Activated naive CD8-positive, alpha-beta T cell treated with anti-CD3 and anti-CD28 coated beads, Interleukin-2, amount 50 U/mL, for 16 hours (primary cell): Measurements from ENCODE around the gene MYO7B.

Experiments
- DNase-seq: peaks from one replicate; pipeline ENCODE4 v3.0.0-alpha.2; 2020; ENCODE audit warnings: low read depth, low spot score

The MYO7B gene

DNA sequence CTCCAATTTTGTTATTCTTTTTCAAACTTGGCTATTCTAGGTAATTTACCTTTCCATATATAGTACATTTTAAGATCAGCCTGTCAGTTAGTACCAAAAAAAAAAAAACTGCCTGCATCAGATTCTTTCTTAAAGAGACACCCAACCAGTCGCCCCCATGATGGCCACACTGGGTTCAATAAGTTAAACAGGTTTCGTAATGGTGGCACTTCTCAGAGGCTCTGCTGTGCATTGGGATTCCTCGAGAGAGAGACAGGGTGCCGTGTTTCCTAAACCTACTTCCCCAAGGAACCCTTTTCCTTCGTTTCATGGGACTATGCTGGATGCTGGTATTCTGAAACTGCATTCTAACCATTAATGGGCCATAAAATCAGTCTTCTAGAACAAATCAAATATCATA, 37.4 kb downstream of the MYO7B start:
- DNase-seq = no peak

DNA sequence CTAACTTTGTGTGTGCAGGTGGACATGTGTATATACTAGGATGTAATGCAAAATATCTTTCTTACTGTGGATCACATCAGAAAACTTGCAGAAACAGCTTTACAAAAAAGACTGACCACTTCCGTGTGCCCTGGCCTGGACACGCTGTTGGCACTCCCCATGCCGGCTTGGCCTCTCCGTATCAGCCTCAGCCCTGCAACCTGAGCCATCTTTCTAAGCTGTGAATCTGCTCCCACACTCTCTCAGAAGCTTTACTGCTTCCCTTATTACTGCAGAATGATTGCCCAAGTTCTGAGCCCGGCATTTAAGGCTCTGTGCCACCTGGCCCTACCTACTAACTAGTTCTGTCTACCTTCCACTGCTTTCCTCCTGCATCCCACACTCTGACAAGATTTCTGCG, 37.8 kb downstream of the MYO7B start:
- DNase-seq = no peak

DNA sequence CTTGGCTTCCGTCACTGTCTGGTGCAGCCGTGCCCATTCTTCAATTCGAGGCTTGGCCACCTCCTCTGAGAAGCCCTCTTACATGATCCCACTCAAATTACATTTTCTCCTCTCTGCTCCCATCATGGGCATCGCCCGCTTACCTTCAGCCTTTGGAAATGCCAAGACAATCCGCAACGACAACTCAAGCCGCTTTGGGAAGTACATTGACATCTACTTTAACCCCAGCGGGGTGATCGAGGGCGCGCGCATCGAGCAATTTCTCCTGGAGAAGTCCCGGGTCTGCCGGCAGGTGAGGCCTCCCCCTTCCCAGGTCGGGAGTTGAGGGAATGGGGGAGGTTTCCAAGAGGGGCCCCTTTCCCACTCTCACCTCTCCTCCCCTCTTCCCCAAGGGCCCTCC, 38.3 kb downstream of the MYO7B start:
- no peak for DNase-seq

DNA sequence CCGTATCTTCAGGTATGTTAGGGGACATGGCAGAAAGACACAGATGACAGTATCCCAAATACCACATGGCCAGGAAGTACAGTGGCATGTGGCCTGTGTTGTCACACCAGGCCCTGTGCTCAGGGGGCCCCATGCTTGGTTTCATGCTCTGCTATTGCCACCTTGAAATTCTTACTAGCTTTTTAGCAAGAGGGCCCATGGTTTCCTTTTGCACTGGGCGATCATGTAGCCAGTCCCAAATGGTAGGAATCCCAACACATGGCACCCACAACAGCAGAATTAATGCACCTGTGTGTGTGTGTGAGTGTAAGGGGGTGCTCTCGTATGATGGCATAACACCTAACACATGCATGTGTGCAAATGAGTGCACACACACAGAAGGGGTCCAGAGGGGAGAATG, 39.2 kb downstream of the MYO7B start:
- no peak for DNase-seq

DNA sequence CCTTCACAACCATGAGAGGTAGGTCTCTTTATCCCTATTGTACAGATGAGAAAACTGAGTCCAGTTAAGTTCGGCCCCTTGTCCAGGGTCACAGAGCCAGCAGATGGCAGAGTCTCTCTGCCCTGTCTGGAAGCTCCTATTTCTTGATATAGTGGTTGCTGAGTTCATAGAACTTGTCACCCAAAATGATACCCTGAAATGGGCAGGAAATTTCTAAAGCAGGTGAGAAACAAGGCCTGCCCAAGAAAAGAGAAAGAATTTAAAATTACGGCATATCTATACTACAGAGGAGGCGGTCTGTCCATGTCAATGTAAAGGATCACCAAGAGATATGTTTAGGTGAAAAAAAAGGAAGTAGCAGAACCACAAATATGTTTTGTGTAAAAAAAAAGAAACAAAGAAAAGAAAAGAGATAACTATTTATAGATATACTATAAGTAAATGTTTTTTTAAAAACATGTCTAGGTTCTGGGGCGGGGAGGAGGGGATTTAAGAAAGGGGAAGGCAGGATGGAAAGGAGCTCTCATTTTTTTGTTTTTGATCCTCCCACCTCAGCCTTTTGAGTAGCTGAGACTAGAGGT, 39.8 kb downstream of the MYO7B start:
- DNase-seq = no peak

DNA sequence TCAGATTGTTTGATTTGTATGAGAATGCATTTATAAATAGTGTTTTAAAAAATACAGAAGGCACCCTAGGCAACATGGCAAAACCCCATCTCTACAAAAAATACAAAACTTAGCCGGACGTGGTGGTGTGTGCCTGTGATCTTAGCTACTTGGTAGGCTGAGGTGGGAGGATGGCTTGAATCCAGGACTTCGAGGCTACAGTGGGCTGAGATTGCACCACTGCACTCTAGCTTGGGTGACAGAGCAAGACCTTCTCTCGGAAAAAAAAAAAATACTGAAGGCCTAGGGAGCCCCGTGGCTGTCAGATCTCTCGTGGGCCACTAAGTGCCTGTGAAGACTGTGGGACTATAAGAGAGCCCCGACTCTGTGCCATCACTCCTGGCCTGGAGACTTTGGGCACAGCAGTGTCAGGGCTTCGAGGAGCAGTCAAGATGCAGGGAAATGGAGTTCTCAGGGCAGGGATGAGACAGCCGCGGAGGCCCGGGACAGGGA, 40.5 kb downstream of the MYO7B start:
- no peak for DNase-seq

DNA sequence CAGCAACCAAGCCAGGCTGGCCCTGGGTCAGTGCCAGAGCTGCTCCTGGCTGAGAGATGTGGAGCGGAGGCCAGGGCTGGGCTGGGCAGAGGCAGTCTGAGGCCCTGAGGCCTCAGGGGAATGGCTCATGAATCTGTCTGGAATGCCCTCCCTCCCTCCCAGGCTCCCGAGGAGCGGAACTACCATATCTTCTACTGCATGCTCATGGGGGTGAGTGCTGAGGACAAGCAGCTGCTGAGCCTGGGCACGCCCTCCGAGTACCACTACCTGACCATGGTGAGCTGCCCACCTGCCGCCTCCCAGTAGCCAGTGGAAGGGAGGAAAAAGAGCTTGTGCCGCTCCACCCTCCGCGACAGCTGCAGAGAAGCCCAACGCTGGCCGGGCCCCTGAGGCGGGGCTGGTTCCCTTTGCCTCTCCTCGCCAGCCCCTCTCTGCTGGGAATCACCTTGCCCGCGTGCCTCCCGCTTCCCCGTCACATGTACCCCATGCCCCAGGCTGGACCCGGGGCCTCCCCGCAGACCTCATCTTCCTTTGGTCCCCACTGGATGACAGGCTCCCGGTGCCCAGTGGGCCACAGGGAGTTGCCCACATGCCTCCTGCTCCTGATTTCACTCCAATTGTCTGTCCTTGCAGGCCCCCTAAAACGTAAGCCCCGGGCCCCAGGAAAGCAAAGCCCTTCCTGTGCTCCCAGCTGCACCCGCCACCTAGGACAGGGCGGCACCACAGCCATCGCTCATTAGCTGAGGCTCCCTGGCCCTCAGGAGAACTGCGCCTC, 41.1 kb downstream of the MYO7B start:
- DNase-seq = no peak

DNA sequence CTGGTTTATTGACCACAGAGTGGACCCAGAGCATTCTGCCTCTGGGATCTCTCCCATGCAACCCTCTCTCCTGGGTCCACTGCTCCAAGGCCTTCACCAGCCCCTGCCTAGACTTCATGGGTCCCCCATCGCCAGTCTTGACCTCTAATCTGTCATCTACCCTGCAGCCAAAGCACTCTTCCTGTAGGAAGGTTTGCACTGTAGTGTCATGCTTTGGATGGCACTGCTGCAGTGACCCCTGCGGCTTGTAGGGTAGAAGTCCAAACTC, 41.7 kb downstream of the MYO7B start:
- DNase-seq = no peak

DNA sequence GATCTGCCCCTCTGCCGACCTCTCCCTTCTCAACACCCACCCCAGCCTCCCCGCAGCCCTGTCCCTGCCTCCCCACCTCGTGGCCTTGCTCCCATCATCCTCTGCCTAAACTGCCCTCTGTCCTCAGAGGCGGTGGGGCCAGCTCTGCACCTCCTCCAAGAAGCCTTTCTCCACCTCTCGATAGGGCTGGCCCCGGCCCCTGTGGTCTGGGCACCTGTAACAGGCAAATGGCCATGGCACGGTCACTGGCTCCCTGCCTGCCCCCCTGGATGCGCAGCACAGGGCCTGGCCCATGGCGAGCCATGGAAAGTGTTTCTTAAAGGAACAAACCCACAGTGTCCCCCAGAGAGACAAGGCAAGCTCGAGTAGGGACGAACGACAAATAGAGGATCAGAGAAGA, 42.0 kb downstream of the MYO7B start:
- DNase-seq = no peak

DNA sequence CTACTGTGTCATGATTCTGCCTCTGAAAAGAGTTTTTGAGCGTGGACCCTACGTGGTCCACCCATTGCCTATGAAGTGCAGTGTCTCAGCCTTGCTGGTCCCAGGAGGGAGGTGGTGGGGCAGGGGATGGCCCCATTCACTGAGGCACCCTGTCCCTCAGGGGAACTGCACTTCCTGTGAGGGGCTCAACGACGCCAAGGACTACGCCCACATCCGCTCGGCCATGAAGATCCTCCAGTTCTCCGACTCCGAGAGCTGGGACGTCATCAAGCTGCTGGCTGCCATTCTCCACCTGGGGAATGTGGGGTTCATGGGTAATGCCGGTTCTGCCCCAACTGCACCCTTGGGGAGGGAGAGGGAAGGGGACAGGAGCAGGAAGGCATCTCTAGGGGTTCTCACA, 42.5 kb downstream of the MYO7B start:
- DNase-seq = no peak

DNA sequence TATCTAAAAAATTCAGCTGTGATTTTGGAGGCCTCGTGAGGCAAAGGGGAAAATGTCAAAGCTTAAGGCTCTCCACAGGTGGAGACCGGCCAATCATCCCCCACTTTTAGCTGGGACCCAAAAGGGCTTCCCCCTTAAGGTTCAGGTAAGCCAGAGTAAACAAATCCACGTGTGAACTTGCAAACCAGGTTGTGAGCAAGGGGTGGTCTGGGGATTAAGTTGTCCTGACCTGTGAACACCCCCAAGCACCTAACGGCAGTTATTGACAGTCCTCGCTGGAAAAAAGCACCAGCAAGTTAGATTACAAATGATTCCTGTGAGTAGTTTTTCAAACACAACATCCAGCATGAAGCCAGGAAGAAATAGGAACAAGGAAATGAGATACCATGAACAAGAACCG, 42.9 kb downstream of the MYO7B start:
- no peak for DNase-seq

DNA sequence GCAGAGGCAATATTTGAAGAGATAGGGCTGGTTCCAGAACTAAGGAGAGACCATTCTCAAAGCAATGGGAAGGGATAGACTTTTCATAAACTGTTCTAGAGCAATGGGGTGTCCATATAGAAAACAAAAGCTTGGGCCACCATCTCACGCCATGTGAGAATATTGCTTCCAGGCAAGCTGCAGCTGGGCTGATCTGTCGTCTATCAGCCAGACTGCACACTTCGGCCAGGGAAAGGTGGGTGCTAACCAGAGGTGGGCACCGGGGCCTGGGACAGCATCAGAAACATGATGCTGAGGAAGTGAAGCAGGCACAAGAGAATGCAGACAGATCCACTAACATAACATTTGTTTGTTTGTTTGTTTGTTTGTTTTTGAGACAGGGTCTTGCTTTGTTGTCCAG, 43.7 kb downstream of the MYO7B start:
- DNase-seq = no peak

DNA sequence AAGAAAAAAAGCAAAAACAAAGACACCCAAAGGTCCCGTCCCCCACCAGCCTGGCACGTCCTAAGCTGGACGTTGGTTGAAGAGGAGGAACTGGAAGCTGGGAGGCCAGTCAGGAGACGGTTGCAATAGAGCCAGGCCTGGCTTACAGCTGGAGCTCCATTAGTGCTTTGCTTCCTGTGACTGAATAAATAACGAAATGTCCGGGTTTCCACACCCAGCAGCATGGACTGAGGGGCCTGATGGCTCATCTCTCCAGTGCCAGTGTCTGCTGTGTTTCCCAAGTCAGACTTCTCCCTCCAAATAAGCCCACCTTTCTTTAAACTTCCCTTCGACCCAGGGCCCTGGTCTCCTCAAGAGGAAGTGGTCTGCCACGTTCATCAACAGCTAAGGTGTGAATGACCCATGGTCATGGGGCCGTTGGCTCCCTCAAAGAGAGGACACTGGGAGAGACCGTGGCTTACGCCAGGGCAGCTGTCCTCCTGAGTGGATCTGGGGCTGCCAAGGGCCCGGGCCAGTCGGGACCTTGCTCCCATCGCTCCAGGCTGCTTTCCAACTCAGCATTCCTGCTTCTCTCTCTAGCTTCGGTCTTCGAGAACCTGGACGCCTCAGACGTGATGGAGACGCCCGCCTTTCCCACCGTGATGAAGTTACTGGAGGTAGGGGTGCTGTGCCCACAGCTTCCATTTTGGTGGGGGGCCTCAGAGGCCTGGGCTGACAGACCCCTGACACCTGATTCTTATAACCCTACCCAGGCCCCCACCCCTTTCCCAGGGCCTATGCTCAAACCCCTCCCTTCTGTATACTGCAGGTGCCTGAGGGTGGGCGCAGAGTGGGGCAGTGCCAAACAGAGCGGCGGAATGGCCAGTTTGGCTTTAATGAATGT, 44.9 kb downstream of the MYO7B start:
- no peak for DNase-seq

DNA sequence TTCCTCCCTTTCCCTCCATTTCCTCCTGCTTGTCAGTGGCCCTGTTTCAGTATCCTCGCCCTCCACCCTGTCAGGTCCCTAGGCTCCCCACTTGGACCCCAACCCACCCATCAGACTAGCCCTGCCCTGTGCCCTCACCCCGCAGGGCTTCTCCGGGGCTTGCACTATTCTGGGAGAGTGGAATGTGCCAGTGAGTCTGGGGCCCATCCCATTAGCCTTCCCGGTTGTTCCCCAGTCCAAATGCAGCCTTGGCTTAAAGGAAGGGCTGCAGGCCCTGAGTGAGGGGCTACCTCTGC, 45.5 kb downstream of the MYO7B start:
- DNase-seq = no peak

DNA sequence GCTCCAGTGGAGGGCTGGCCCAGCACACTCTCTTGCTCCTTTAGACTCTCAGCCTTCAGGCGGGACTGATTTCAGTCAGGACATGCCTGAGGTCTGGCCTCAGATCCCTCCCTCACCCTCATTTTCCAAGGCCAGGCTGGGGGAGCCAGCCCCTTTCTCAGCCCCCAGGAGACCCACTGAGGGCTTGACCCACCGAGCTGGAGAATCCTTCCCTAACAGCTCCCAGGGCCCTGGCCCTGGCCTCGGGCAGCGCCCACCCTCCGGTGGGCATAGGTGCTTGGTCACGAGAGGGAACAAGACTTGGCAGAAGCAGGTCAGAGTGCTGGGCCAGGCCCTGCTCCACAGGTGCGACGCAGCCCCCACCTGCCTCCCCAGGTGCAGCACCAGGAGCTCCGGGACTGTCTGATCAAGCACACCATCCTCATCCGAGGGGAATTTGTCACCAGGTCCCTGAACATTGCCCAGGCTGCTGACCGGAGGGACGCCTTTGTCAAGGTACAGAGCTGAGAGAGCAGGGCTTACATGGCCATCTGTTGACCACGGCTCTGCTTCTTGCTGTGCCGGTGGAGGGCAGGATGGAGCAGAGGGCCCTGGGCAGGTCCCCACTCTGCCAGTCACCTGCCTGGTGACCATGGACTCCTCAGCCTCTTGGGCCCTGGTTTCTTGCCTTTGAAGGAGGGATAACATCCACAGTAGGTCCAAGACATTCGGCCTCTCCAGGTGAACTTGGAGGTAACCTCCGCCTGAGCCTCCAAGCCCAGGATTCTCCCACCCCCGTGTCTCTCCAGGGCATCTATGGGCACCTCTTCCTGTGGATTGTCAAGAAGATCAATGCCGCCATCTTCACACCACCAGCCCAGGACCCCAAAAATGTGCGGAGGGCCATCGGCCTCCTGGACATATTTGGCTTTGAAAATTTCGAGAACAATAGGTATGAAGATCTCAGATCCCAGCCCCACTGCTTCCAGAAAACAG, 46.3 kb downstream of the MYO7B start:
- DNase-seq = no peak

DNA sequence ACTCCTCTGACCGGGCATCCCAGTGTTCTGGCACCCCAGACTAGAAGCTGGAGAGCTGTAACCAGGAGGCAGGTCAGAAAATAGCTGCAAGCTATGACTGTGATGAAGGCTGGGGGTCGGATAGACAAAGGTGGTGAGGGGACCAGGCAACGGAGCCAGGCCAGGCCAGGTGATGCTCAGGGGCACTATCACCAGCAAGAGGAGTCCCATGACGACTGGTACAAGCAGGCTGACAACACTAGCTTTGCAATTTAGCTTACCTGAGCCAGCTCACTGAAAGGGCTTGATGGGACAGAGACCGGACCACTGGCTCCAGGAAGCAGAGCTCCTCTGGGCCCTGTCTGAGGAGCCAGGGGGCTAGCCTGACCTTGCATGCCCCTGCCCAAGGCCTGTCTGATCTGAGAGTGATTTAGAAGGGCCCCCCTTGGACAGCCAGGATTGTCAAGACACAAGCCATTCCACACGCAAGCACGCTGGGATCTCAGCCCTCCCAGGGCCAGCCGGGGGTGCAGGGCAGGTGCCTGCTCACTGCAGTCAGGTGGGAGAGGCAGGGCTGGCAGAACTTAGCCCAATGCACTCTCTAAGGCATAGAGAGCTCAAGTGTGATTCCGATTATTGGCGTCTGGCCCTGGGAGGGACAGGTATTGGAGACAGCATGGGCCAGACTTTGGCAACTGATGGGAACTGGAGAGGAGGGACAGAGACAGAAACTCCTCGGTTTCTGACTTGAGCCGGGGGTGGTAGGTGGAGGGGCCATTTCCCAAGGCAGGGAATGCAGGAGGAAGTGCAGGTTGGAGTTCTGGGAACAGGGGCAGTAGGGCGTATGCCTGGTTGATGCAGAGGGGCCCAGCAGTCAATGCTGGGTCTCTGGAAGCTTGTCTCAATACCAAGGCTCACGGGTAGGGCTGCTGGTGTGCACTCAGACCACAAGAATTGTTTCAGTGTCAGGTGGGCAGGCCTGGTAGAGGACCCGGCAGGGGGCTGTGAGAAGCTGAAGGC, 47.7 kb downstream of the MYO7B start:
- DNase-seq = no peak

DNA sequence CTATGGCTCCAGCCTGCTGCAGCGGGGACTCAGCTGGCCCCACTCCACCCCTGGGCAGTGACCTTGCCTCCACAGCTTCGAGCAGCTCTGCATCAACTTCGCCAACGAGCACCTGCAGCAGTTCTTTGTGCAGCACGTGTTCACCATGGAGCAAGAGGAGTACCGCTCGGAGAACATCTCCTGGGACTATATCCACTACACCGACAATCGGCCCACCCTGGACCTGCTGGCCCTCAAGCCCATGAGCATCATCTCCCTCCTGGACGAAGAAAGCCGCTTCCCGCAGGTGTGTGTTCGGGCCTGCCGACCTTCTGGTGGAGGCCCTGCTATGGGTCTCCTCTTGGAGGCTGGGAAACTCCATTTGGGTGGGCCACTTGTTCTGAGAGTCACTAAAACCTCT, 48.6 kb downstream of the MYO7B start:
- DNase-seq = no peak

DNA sequence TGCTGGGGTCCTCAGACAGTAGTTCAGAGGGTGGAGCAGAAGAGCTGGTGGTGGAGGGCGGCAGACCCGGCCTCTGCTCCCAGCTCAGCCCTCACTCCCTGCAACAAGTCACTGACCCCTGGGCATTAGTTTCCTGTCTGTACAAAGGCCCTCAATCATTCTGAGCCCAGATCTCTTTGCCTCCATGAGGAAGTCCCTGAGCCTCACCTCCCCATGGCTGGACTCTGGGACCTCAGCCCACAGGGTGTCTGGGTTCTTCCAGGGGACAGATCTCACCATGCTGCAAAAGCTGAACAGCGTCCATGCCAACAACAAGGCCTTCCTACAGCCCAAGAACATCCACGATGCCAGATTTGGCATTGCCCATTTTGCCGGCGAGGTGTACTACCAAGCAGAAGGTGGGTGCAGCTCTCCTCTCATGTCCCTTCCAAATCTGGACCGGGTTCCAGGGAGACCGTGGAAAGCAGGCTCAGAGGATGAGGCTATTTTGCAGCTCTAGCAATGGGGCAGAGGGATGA, 49.1 kb downstream of the MYO7B start:
- DNase-seq = no peak

DNA sequence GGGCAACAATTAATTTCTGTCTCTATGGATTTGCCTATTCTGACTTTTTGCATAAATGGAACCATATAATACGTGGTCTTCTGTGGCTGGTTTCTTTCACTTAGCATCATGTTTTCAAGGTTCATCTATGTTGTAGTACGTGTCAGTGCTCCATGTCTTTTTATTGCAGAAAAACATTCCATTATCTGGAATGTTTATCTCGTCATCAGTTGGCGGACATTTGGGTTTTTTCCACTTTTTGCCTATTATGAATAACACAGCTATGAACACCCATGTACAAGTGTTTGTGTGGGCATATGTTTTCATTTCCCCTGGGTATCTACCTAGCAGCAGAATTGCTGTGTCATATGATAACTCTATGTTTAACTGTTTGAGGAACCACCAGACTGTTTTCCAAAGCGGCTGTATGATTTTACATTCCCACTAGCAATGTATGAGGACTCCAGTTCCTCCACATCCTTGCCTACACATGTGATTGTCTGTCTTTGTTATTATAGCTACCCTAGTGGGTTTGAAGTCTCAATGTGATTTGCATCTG, 49.9 kb downstream of the MYO7B start:
- no peak for DNase-seq

DNA sequence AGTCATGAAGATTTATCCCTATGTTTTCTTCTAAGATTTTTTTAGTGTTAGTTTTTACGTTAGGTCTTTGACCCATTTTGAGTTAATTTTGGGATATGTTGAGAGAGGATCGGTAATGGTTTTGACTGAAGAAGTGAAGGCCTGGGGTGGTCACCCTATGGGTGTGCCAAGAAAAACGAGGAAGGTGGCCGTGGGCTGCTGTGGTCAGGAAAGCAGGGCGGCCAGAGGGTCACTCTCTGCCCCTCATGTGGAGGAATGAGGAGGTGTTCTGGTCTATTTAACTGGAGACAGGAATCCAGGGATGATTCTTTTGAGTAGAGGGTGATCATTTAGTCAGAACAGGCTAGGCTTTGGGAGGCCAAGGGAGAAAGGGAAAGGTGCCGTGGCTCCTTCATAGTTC, 50.7 kb downstream of the MYO7B start:
- DNase-seq = no peak
